ENCODE data around the gene DEFB115. TPM values are rescaled to one million over a fixed set of nuclear protein-coding genes. Genes with fewer than 3 reads are reported as not detected.
"Not testable (repeated sequence)": the region's sequence is repeated elsewhere in the genome, so short reads cannot be mapped to it uniquely, and the experiment has no call there.

DEFB115 gene
- not detected in 2 replicates for total RNA-seq (2012; rRNA removed)

- Histone ChIP-seq H3K36me3 (ENCODE audit: insufficient read depth, low read length) (no peaks in the 10 kb centered on the region), H3K9ac (ENCODE audit: low read depth, low read length) (no peak within 1 kb of the TSS), H3K4me1 (ENCODE audit: control insufficient read depth, insufficient read depth, low read length) (no peaks in the 10 kb centered on the region), H3K9me3 (replicated peaks; ENCODE audit: low read length) (peaks cover 20% of the 10 kb centered on the region), H3K4me2 (ENCODE audit: low read length) (no peak within 1 kb of the TSS), H3K4me3 (ENCODE audit: low read length) (no peak within 1 kb of the TSS), H3K27me3 (ENCODE audit: control insufficient read depth, insufficient read depth, low read length) (no peaks in the 10 kb centered on the region)
Observed at GRCh38 chr20:31257364-31257763, at the start of gene DEFB115. Gene DEFB115 (plus strand): TSS chr20:31257664. CDS start chr20:31257664, 0 bp downstream.

GRCh38 chr20:31236953-31237352, 20.5 kb upstream of the DEFB115 start:
- H3K9ac ChIP-seq (ENCODE audit: low read depth, low read length), result no peak overlapping the region
- no peaks in the 10 kb centered on the region for H3K27me3 ChIP-seq (ENCODE audit: control insufficient read depth, insufficient read depth, low read length)
- peaks cover 21% of the 10 kb centered on the region for H3K9me3 ChIP-seq (replicated peaks; ENCODE audit: low read length)
- H3K4me3 ChIP-seq (ENCODE audit: low read length), result no peak overlapping the region
- H3K4me1 ChIP-seq (ENCODE audit: control insufficient read depth, insufficient read depth, low read length), result no peaks in the 10 kb centered on the region
- H3K4me2 ChIP-seq (ENCODE audit: low read length), result no peak overlapping the region
- H3K36me3 ChIP-seq (ENCODE audit: insufficient read depth, low read length), result no peaks in the 10 kb centered on the region

GRCh38 chr20:31237763-31238162, 19.7 kb upstream of the DEFB115 start:
- H3K4me1 ChIP-seq (ENCODE audit: control insufficient read depth, insufficient read depth, low read length), result no peaks in the 10 kb centered on the region
- no peak overlapping the region for H3K4me3 ChIP-seq (ENCODE audit: low read length)
- peaks cover 29% of the 10 kb centered on the region for H3K9me3 ChIP-seq (replicated peaks; ENCODE audit: low read length)
- no peaks in the 10 kb centered on the region for H3K27me3 ChIP-seq (ENCODE audit: control insufficient read depth, insufficient read depth, low read length)
- no peak overlapping the region for H3K4me2 ChIP-seq (ENCODE audit: low read length)
- H3K36me3 ChIP-seq (ENCODE audit: insufficient read depth, low read length), result no peaks in the 10 kb centered on the region
- H3K9ac ChIP-seq (ENCODE audit: low read depth, low read length), result no peak overlapping the region

GRCh38 chr20:31239139-31239538, 18.3 kb upstream of the DEFB115 start:
- Histone ChIP-seq H3K9ac (ENCODE audit: low read depth, low read length) (no peak overlapping the region), H3K4me1 (ENCODE audit: control insufficient read depth, insufficient read depth, low read length) (no peaks in the 10 kb centered on the region), H3K4me2 (ENCODE audit: low read length) (no peak overlapping the region), H3K9me3 (replicated peaks; ENCODE audit: low read length) (peaks cover 26% of the 10 kb centered on the region), H3K36me3 (ENCODE audit: insufficient read depth, low read length) (no peaks in the 10 kb centered on the region), H3K4me3 (ENCODE audit: low read length) (no peak overlapping the region), H3K27me3 (ENCODE audit: control insufficient read depth, insufficient read depth, low read length) (no peaks in the 10 kb centered on the region)

- Histone ChIP-seq H3K9ac (ENCODE audit: low read depth, low read length) (no peak overlapping the region), H3K4me3 (ENCODE audit: low read length) (no peak overlapping the region), H3K4me2 (ENCODE audit: low read length) (no peak overlapping the region), H3K9me3 (replicated peaks; ENCODE audit: low read length) (peaks cover 20% of the 10 kb centered on the region), H3K4me1 (ENCODE audit: control insufficient read depth, insufficient read depth, low read length) (no peaks in the 10 kb centered on the region), H3K27me3 (ENCODE audit: control insufficient read depth, insufficient read depth, low read length) (no peaks in the 10 kb centered on the region), H3K36me3 (ENCODE audit: insufficient read depth, low read length) (no peaks in the 10 kb centered on the region)
Observed at GRCh38 chr20:31256959-31257358, 505 bp upstream of the DEFB115 start.

- Histone ChIP-seq H3K9me3 (replicated peaks; ENCODE audit: low read length) (peaks cover 14% of the 10 kb centered on the region), H3K9ac (ENCODE audit: low read depth, low read length) (no peak overlapping the region), H3K27me3 (ENCODE audit: control insufficient read depth, insufficient read depth, low read length) (no peaks in the 10 kb centered on the region), H3K4me2 (ENCODE audit: low read length) (no peak overlapping the region), H3K4me1 (ENCODE audit: control insufficient read depth, insufficient read depth, low read length) (no peaks in the 10 kb centered on the region), H3K36me3 (ENCODE audit: insufficient read depth, low read length) (no peaks in the 10 kb centered on the region), H3K4me3 (ENCODE audit: low read length) (no peak overlapping the region)
Observed at GRCh38 chr20:31260326-31260932, 3.0 kb downstream of the DEFB115 start.

GRCh38 chr20:31274441-31274840, 17.0 kb downstream of the DEFB115 start:
- peaks cover 20% of the 10 kb centered on the region for H3K9me3 ChIP-seq (replicated peaks; ENCODE audit: low read length)

GRCh38 chr20:31278178-31278577, 20.7 kb downstream of the DEFB115 start:
- peaks cover 12% of the 10 kb centered on the region for H3K9me3 ChIP-seq (replicated peaks; ENCODE audit: low read length)
- no peaks in the 10 kb centered on the region for H3K27me3 ChIP-seq (ENCODE audit: control insufficient read depth, insufficient read depth, low read length)

More at GRCh38 chr20:31274441-31274840, 17.0 kb downstream of the DEFB115 start:
- Histone ChIP-seq H3K36me3 (ENCODE audit: insufficient read depth, low read length) (no peaks in the 10 kb centered on the region), H3K9ac (ENCODE audit: low read depth, low read length) (no peak overlapping the region), H3K4me3 (ENCODE audit: low read length) (no peak overlapping the region), H3K27me3 (ENCODE audit: control insufficient read depth, insufficient read depth, low read length) (no peaks in the 10 kb centered on the region), H3K4me1 (ENCODE audit: control insufficient read depth, insufficient read depth, low read length) (no peaks in the 10 kb centered on the region), H3K4me2 (ENCODE audit: low read length) (no peak overlapping the region)

GRCh38 chr20:31284964-31285363, 27.5 kb downstream of the DEFB115 start:
- H3K9ac ChIP-seq (ENCODE audit: low read depth, low read length); H3K4me1 ChIP-seq (ENCODE audit: control insufficient read depth, insufficient read depth, low read length): not testable (repeated sequence)

More at GRCh38 chr20:31278178-31278577, 20.7 kb downstream of the DEFB115 start:
- no peak overlapping the region for H3K9ac ChIP-seq (ENCODE audit: low read depth, low read length)
- H3K36me3 ChIP-seq (ENCODE audit: insufficient read depth, low read length), result no peaks in the 10 kb centered on the region
- H3K4me1 ChIP-seq (ENCODE audit: control insufficient read depth, insufficient read depth, low read length), result no peaks in the 10 kb centered on the region
- H3K4me2 ChIP-seq (ENCODE audit: low read length), result no peak overlapping the region
- H3K4me3 ChIP-seq (ENCODE audit: low read length), result no peak overlapping the region

GRCh38 chr20:31308535-31309162, 51.2 kb downstream of the DEFB115 start, which contains the start of gene DEFB116:
Gene DEFB116 (minus strand): TSS chr20:31308585. CDS start chr20:31308585, 0 bp downstream.
- Histone ChIP-seq H3K36me3 (ENCODE audit: insufficient read depth, low read length) (no peaks in the 10 kb centered on the region), H3K27me3 (ENCODE audit: control insufficient read depth, insufficient read depth, low read length) (no peaks in the 10 kb centered on the region), H3K9ac (ENCODE audit: low read depth, low read length) (no peak within 1 kb of the TSS), H3K4me1 (ENCODE audit: control insufficient read depth, insufficient read depth, low read length) (no peaks in the 10 kb centered on the region), H3K4me2 (ENCODE audit: low read length) (no peak within 1 kb of the TSS), H3K9me3 (replicated peaks; ENCODE audit: low read length) (no peaks in the 10 kb centered on the region), H3K4me3 (ENCODE audit: low read length) (no peak within 1 kb of the TSS)

More at GRCh38 chr20:31284964-31285363, 27.5 kb downstream of the DEFB115 start:
- not testable (repeated sequence) for H3K36me3 ChIP-seq (ENCODE audit: insufficient read depth, low read length); H3K4me3 ChIP-seq (ENCODE audit: low read length); H3K27me3 ChIP-seq (ENCODE audit: control insufficient read depth, insufficient read depth, low read length); H3K4me2 ChIP-seq (ENCODE audit: low read length)
- peaks cover 11% of the 10 kb centered on the region for H3K9me3 ChIP-seq (replicated peaks; ENCODE audit: low read length)

All from skeletal muscle satellite cell (primary cell).